Stomach (tissue), 9 donors: ENCODE measurements around the gene ATXN2L. TPM values are rescaled to one million over a fixed set of nuclear protein-coding genes. Genes with fewer than 3 reads are reported as not detected.
"Not testable (repeated sequence)": the region's sequence is repeated elsewhere in the genome, so short reads cannot be mapped to it uniquely, and the experiment has no call there.

Source experiments
- DNase-seq, 2 donors: peaks; one replicate each; pipeline versions ENCODE4 v3.0.0 to v3.0.0-alpha.2; 2013 to 2019
- H3K27ac ChIP-seq, 5 donors: fragments of 200-600 bp in 4 of 5; sonication (generic) in 4 of 5; one replicate each; pipeline ENCODE4 v1.5.1; 2013 to 2019; ENCODE audit warnings: mild to moderate bottlenecking in 1 of 5, moderate library complexity in 1 of 5
- H3K27me3 ChIP-seq, 3 donors: fragments of 200-600 bp; sonication (generic); one replicate each; pipeline ENCODE4 v1.5.1; 2017 to 2019; ENCODE audit warnings: mixed run types in 1 of 3
- H3K36me3 ChIP-seq, 4 donors: fragments of 200-600 bp; sonication (generic); 1 replicate in 3 of 4; 2 replicates in 1 of 4; pipeline ENCODE4 v1.5.1; 2016 to 2019
- H3K4me1 ChIP-seq, 4 donors: fragments of 200-600 bp; sonication (generic); one replicate each; pipeline ENCODE4 v1.5.1; 2016 to 2019
- H3K4me3 ChIP-seq, 4 donors: fragments of 200-600 bp; sonication (generic) in 3 of 4; one replicate each; pipeline ENCODE4 v1.5.1; 2016 to 2019; ENCODE audit warnings: mild to moderate bottlenecking in 1 of 4
- H3K9me3 ChIP-seq, 4 donors: fragments of 200-600 bp; sonication (generic); one replicate each; pipeline ENCODE4 v1.5.1; 2016 to 2019
- CTCF ChIP-seq, 7 experiments: fragments of 450-650 bp in 4 of 7; fragments of 200-600 bp in 3 of 7; sonication (generic) in 3 of 7; IDR thresholded peaks; one replicate each; pipeline ENCODE4 v1.5.1; 2016 to 2019; ENCODE audit warnings: antibody characterized with exemption in 7 of 7, control low read depth in 2 of 7, mild to moderate bottlenecking in 1 of 7
- EP300 ChIP-seq: sonication (generic); formaldehyde crosslinking; IDR thresholded peaks from one replicate; pipeline ENCODE4 v1.6.1; 2017; ENCODE audit warnings: antibody characterized with exemption
- POLR2A ChIP-seq, 4 donors: fragments of 450-650 bp; IDR thresholded peaks; one replicate each; pipeline ENCODE4 v1.6.1; 2016; ENCODE audit warnings: antibody characterized with exemption in 4 of 4, control low read depth in 2 of 4, mild to moderate bottlenecking in 1 of 4, moderate library complexity in 1 of 4
- POLR2AphosphoS5 ChIP-seq, 3 donors: sonication (generic); formaldehyde crosslinking; IDR thresholded peaks; one replicate each; pipeline ENCODE4 v1.6.1; 2016; ENCODE audit warnings: antibody characterized with exemption in 3 of 3
- WGBS, 5 donors: extraction: QIAGEN DNeasy Blood & Tissue Kit in 3 of 5; methylation state at CpG; one replicate each; pipeline versions ENCODE4 v1.1.5 to v1.1.7; 2013 to 2018; 5-methylcytosine and 5-hydroxymethylcytosine counted together
- intact Hi-C: fragments of 100-400 bp; cut with DNase I; formaldehyde crosslinking; loops from one replicate; pipeline ENCODE4 v1.15.1; 2023; ENCODE audit warnings: low total_unique reads
- polyA plus RNA-seq, 3 donors: library from polyadenylated mRNA; stranded (reverse); fragments of 200-250 nt; gene quantifications; one replicate each; pipeline ENCODE4 v1.2.3, GENCODE V29; 2013
- total RNA-seq, 5 donors: library from RNA; depleted of rRNA; stranded (reverse); fragments of >200 nt; gene quantifications; one replicate each; pipeline versions ENCODE4 v1.1.0 to v1.2.3, GENCODE V29; 2014 to 2016
- donor health status: healthy with polysubstance abuse.
- donor health status: Bipolar disorder and iron deficiency.
- donor health status: healthy.

Gene ATXN2L
- total and polyA plus RNA-seq, 8 donors = 24.4 to 644 (median 64.8) TPM

- TF ChIP-seq POLR2A (IDR thresholded peaks at IDR 0.05) (no peak), EP300 (no peak)
- peaks cover 0 to 12% (median 5%) of the 10 kb centered on the region in 4 donors for H3K36me3 ChIP-seq
- H3K27me3 ChIP-seq = peaks cover 0 to 42% (median 10%) of the 10 kb centered on the region in 3 donors
- peak overlapping the region in 3 of 5 donors; percentile 36 to 62 (median 41) for H3K27ac ChIP-seq
- intact Hi-C loops = no loop called here
- no peaks in the 10 kb centered on the region for H3K9me3 ChIP-seq
- DNase-seq = no peak
- WGBS, 5 donors = 1 to 2% (median 1%) methylated on average over 20 to 27 of the region's 27 CpGs
- peak overlapping the region; percentile 64 to 87 (median 69) for H3K4me3 ChIP-seq
- H3K4me1 ChIP-seq = peaks cover 14 to 20% (median 18%) of the 10 kb centered on the region in 4 donors
Measured at GRCh38 chr16:28879261-28879840, 56.6 kb downstream of the ATXN2L start.

GRCh38 chr16:28879841-28880588, 57.2 kb downstream of the ATXN2L start:
- TF ChIP-seq EP300 = no peak
- TF ChIP-seq POLR2AphosphoS5 (IDR thresholded peaks at IDR 0.05) = peak in 1 of 3 donors; percentile 7
- peak in 3 of 7 experiments; percentile 10 to 43 (median 11) for TF ChIP-seq CTCF (IDR thresholded peaks at IDR 0.05)
- Histone ChIP-seq H3K36me3 (peaks cover 0 to 5% (median 0%) of the 10 kb centered on the region in 4 donors), H3K4me1 (peaks cover 14 to 20% (median 18%) of the 10 kb centered on the region in 4 donors), H3K27me3 (peaks cover 0 to 44% (median 10%) of the 10 kb centered on the region in 3 donors), H3K27ac (peak overlapping the region in 3 of 5 donors; percentile 36 to 62 (median 41)), H3K9me3 (no peaks in the 10 kb centered on the region), H3K4me3 (peak overlapping the region; percentile 64 to 87 (median 69))
- intact Hi-C loops = loop anchor here (10.0 kb wide), 2 partner anchors 45 to 55 kb away; partner anchors contain the start of gene CD19
- WGBS, 5 donors = 0 to 3% (median 1%) methylated on average over 42 to 66 of the region's 66 CpGs; no CpG with 5 or more reads in 1 of the 5 donors
- peak; percentile 89 to 95 for DNase-seq

- intact Hi-C loops = loop anchor here (10.0 kb wide), 2 partner anchors 46 to 54 kb away; partner anchors contain the start of gene CD19
- no peak overlapping the region for H3K27ac ChIP-seq
- H3K4me1 ChIP-seq = peaks cover 14 to 20% (median 18%) of the 10 kb centered on the region in 4 donors
- no peak for TF ChIP-seq CTCF (IDR thresholded peaks at IDR 0.05)
- TF ChIP-seq POLR2A (IDR thresholded peaks at IDR 0.05) = no peak
- no peak for TF ChIP-seq POLR2AphosphoS5 (IDR thresholded peaks at IDR 0.05)
- TF ChIP-seq EP300 = no peak
- DNase-seq = no peak
- 7 to 39% (median 23%) methylated on average over 5 to 11 of the region's 11 CpGs for WGBS, 5 donors
- peaks cover 0 to 44% (median 10%) of the 10 kb centered on the region in 3 donors for H3K27me3 ChIP-seq
- H3K4me3 ChIP-seq = peak overlapping the region in 3 of 4 donors; percentile 64 to 87 (median 71)
- no peaks in the 10 kb centered on the region for H3K9me3 ChIP-seq
- no peaks in the 10 kb centered on the region for H3K36me3 ChIP-seq
Measured at GRCh38 chr16:28880589-28880915, 57.8 kb downstream of the ATXN2L start.

GRCh38 chr16:28880955-28881354, 58.2 kb downstream of the ATXN2L start:
- intact Hi-C loops = loop anchor here (10.0 kb wide), 2 partner anchors 46 to 54 kb away; partner anchors contain the start of gene CD19
- H3K4me1 ChIP-seq = peaks cover 14 to 20% (median 18%) of the 10 kb centered on the region in 4 donors
- H3K27me3 ChIP-seq = peaks cover 0 to 44% (median 10%) of the 10 kb centered on the region in 3 donors
- WGBS, 5 donors = 73 to 83% (median 77%) methylated on average over 4 of the region's 4 CpGs
- TF ChIP-seq CTCF (IDR thresholded peaks at IDR 0.05) = no peak
- TF ChIP-seq POLR2A (IDR thresholded peaks at IDR 0.05) = no peak
- TF ChIP-seq POLR2AphosphoS5 (IDR thresholded peaks at IDR 0.05) = no peak
- TF ChIP-seq EP300 = no peak
- no peak overlapping the region for H3K27ac ChIP-seq
- DNase-seq = no peak
- H3K4me3 ChIP-seq = no peak overlapping the region
- no peaks in the 10 kb centered on the region for H3K36me3 ChIP-seq
- H3K9me3 ChIP-seq = no peaks in the 10 kb centered on the region

- H3K4me3 ChIP-seq, H3K27ac ChIP-seq, H3K36me3 ChIP-seq, DNase-seq, H3K9me3 ChIP-seq: not testable (repeated sequence)
- intact Hi-C loops = loop anchor here (10.0 kb wide), 2 partner anchors 47 to 53 kb away; partner anchors contain the start of gene CD19
- Histone ChIP-seq H3K27me3 (peaks cover 0 to 44% (median 10%) of the 10 kb centered on the region in 3 donors), H3K4me1 (peaks cover 14 to 20% (median 18%) of the 10 kb centered on the region in 4 donors)
- 69 to 89% (median 87%) methylated on average over 4 of the region's 4 CpGs for WGBS, 5 donors
Measured at GRCh38 chr16:28881565-28881964, 58.8 kb downstream of the ATXN2L start.
